HG02938 (cell line): ENCODE results near the gene SCEL.
"Not testable (repeated sequence)": the region's sequence is repeated elsewhere in the genome, so short reads cannot be mapped to it uniquely, and the experiment has no call there.

Source experiments
- ATAC-seq: cut with Tn5 transposase; IDR thresholded peaks from one replicate; pipeline ENCODE4 v1.9.1; 2021; ENCODE audit warnings: mild to moderate bottlenecking, moderate library complexity; ENCODE audit not compliant: unreplicated experiment

The SCEL gene

DNA sequence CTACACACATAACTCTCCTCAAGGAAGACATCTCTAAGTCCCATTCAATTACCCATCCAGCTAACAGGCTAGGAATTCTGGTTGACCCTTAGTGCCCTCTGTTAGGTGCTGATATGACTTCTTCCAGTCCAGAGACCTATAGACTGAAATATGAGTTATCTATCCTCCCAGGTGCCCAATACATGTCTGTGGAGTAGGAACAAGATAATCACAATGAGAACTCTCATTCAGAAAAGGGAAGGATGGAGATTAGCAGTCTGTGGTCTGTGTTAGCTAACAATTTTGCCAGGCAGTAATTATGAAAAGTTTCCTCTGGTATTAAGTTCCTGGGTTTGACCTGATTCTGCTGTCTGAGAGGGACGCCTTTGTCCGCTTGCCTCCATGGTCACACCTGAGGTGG, 117.8 kb downstream of the SCEL start:
- no peak for ATAC-seq

DNA sequence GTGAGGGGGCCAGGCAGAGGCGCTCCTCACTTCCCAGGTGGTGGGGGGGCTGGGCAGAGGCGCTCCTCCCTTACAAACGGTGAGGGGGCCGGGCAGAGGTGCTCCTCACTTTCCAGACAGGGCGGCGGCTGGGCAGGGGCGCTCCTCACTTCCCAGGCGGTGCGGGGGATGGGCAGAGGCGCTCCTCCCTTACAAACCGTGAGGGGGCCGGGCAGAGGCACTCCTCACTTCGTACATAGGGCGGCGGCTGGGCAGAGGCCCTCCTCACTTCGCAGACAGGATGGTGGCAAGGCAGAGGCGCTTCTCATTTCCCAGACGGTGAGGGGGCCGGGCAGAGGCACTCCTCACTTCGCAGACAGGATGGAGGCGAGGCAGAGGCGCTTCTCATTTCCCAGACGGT, 124.5 kb downstream of the SCEL start:
- ATAC-seq, result not testable (repeated sequence)

DNA sequence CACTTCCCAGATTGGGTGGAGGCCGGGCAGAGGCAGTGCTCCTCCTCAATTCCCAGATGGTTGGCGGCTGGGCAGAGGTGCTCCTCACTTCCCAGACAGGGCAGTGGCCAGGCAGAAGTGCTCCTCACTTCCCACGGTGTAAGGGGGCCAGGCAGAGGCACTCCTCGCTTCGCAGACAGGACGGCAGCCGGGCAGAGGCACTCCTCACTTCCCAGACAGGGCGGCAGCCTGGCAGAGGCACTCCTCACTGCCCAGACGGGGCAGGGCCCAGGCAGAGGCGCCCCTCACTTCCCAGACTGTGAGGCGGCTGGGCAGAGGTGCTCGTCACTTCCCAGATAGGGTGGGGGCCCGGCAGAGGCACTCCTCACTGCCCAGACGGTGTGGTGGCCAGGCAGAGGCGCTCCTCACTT, 125.3 kb downstream of the SCEL start:
- no peak for ATAC-seq

DNA sequence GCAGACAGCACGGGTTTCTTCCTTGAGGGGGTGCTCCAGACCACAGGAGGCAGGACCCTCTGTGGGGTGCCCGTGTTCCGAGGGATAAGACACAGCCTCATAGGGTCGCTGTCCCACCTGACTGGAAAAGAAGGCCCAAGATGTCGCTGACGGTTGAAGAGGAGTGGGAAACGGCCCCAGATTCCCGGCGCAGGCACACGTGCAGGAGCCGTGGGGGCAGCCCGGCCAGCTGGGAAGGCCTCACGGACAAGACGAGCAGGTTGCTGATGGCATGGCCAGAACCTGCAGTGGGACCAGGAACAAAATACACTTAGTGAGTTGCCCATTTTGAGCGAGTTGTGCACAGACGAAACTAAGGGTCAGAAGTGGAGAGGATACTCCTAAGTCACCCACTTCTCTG, 126.8 kb downstream of the SCEL start:
- ATAC-seq, result not testable (repeated sequence)

DNA sequence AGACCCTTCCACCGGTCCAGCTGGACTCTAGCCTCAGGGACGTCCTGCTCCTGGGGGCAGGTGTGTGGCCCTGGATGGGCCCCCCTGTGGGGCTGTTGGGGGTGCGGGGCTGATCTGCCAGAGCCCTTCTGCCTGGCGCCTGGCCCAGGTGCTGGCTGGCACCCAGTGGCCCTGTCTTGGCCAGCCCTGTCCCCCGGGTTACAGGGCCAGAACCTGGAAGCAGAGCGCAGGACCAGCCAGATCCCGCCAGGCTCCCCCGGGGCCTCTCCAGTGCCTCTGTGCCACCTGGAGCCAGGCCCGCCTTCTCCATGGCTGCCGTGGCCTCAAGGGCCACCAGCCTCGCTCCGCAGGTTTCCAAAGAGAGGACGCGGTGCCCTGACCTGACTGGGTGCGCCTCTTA, 127.3 kb downstream of the SCEL start:
- not testable (repeated sequence) for ATAC-seq

DNA sequence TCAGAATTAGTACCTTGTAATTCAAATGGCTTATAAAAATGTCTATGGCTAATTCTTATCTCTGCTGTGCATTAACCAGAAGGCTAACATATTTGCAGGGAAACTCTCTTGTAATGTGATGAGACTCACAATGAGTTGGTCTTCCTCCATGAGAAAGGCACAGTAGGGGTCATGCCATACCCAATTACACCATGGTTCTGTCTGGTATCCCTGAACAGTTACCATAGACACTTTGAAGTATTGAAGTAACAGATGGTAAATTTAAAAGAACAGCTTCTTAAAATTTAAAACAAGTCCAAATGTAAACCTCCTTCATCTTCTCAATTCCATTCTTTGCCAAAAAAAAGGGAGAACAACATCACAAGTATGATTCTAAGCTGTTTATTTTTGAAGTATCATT, 139.3 kb downstream of the SCEL start:
- ATAC-seq, result no peak

DNA sequence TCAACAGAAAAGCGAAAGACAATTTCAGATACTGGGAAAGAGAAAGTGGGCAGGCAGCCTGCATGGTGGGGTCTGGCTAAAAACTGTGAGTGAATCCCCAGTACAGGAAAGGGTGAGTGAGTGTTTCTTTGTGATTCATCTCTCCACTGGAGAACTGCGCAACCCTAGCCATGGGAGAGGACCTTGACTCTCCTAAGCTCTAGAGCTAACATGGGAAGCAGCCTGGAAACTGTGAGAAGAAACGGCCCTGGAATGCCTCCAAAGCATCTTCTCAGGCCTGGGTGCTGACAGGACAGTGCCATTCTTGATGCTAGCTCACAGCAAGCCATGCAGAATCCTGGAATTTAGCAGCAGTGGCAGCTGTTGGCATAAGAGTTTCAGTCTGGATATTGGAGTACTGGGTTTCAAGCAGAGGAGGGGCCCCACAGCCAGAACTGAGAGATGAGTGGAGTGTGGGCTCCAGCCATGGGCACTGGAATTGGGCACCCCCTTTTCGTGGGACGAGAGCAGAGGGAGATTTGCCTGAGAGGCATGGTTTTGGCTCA, 143.3 kb downstream of the SCEL start:
- ATAC-seq, result no peak

DNA sequence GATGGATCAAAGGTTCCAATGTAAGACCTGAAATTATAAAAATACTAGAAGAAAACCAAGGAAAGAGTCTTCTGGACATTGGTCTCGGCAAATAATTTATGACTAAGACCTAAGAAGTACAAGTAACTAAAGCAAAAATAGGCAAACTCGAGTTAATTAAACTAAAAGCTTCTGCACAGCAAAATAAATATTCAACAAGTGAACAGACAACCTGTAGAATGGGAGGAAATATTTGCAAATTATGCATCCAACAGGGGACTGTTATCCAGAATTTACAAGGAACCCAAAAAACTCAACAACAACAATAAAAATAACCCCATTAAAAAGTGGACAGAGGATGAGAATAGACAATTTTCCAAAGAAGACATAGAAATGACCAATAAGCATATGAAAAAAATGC, 152.3 kb downstream of the SCEL start:
- no peak for ATAC-seq

DNA sequence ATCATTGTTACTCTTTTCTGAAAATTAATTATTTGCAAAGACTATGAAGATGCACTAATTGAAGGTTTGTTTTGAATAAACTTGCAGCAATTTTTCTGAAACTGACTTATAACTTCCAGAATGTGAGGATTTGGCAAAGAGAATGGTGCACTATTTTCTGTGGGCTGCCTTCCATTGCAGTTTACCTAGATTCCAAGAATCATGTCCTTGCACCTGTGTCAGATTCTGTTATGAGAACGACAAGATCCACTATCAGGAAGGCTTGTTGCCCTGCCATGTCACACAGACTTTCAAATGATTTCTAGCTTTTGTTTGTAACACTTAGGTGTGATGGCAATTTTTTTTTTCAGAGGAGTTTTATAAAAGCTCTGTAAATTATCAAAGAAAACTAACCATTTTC, 156.4 kb downstream of the SCEL start:
- ATAC-seq, result no peak

DNA sequence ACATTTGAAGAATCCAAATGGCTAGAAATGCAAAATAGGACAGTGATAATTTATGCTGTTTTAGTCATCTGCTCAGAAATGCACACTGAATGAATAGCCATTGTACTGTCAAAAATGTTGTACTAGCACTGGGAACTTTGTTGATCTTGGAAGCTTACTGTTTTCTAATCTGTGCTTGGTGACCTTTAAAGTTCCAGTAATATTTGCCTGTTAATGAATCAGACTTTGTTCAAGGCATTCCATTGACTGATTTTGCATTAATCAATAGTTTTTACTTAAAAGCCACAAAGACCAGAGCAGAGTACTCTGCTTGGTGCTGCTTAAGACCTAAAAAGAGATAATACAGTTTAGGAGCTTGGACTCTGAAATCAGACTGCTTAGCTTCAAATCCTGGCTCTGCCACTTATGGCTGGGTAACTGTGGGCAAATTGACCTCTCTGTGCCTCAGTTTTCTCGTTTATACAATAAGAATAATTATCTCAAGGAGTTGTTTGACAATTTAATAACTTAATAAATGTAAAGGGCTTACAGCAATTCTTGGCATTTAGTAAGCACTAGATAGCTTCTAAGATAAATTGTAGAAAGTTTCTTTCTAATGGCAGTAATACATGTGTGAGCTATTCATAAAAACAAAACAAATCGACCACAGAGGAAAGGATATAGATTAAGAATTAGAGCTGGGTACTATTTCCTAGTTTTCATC, 157.4 kb downstream of the SCEL start:
- no peak for ATAC-seq

DNA sequence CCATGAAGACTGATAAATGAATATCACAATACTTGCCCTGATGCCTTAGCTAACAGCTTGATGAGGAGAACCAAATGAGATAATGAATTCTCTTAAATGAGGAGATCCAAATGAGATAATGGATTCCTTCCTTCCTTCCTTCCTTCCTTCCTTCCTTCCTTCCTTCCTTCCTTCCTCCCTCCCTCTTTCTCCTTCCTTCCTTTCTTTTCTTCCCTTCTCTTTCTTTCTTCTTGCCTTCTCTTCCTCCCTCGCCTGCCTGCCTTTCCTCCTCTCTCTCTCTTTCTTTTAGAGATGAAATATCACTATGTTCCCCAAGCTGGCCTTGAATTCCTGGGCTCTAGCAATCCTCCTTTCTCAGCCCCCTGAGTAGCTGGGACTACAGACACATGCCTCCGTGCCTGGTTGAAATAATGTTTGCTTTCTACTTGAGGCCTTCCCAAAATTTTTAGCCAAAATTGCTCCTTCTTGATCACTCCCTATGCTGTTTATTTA, 158.0 kb downstream of the SCEL start:
- no peak for ATAC-seq
